CD14-positive monocyte (primary cell): Measurements from ENCODE around the gene GPR27. TPM values are rescaled to one million over a fixed set of nuclear protein-coding genes. Genes with fewer than 3 reads are reported as not detected.

Experiments used
- DNase-seq, 3 donors: peaks; one replicate each; pipeline ENCODE4 v3.0.0-alpha.2; 2011 to 2022
- H2AFZ ChIP-seq: 2 replicates; pipeline ENCODE4 v1.6.0; 2012; ENCODE audit warnings: mild to moderate bottlenecking, low read depth, low read length, inconsistent platforms; ENCODE audit not compliant: insufficient read depth, poor library complexity, severe bottlenecking
- H3K27ac ChIP-seq, 2 donors: 1 replicate in 1 of 2; 2 replicates in 1 of 2; pipeline ENCODE4 v1.5.1; 2012 to 2013; ENCODE audit warnings: low read length in 2 of 2, control low read depth in 1 of 2, inconsistent platforms in 1 of 2, low read depth in 1 of 2, mild to moderate bottlenecking in 1 of 2
- H3K27me3 ChIP-seq, 2 donors: one replicate each; pipeline versions ENCODE4 v1.6.0 to v1.6.1; 2011 to 2013; ENCODE audit warnings: low read length in 2 of 2; ENCODE audit not compliant: control insufficient read depth in 2 of 2, insufficient read depth in 2 of 2
- H3K36me3 ChIP-seq, 2 donors: replicated peaks in 1 of 2; 1 replicate in 1 of 2; 2 replicates in 1 of 2; pipeline versions ENCODE4 v1.5.1 to v1.6.1; 2012 to 2013; ENCODE audit warnings: low read length in 2 of 2, control low read depth in 1 of 2, inconsistent platforms in 1 of 2, mild to moderate bottlenecking in 1 of 2; ENCODE audit not compliant: insufficient read depth in 2 of 2, control insufficient read depth in 1 of 2
- H3K4me1 ChIP-seq, 2 donors: 1 replicate in 1 of 2; 2 replicates in 1 of 2; pipeline versions ENCODE4 v1.5.1 to v1.6.1; 2012 to 2013; ENCODE audit warnings: low read length in 2 of 2, control low read depth in 1 of 2, inconsistent platforms in 1 of 2, mild to moderate bottlenecking in 1 of 2, moderate library complexity in 1 of 2; ENCODE audit not compliant: insufficient read depth in 2 of 2, control insufficient read depth in 1 of 2
- H3K4me2 ChIP-seq: replicated peaks from 2 replicates; pipeline ENCODE3; 2012; ENCODE audit warnings: low read length, moderate library complexity, mild to moderate bottlenecking; ENCODE audit not compliant: poor library complexity, severe bottlenecking; ENCODE audit errors: extremely low read depth
- H3K4me3 ChIP-seq, 3 experiments: fragments of 200-600 bp in 1 of 3; sonication (generic) in 1 of 3; replicated peaks in 1 of 3; 1 replicate in 2 of 3; 2 replicates in 1 of 3; pipeline ENCODE4 v1.5.1; 2011 to 2013; ENCODE audit warnings: low read length in 3 of 3, mild to moderate bottlenecking in 3 of 3, control low read depth in 2 of 3, low read depth in 2 of 3, inconsistent platforms in 1 of 3, moderate library complexity in 1 of 3
- H3K79me2 ChIP-seq: 2 replicates; pipeline ENCODE4 v1.6.0; 2012; ENCODE audit warnings: mild to moderate bottlenecking, control low read depth, inconsistent platforms, low read length, moderate library complexity; ENCODE audit not compliant: insufficient read depth
- H3K9ac ChIP-seq: 2 replicates; pipeline ENCODE4 v1.6.0; 2017; ENCODE audit warnings: low read length, mild to moderate bottlenecking; ENCODE audit not compliant: insufficient read depth, poor library complexity, severe bottlenecking
- H3K9me3 ChIP-seq, 2 donors: replicated peaks in 1 of 2; 1 replicate in 1 of 2; 2 replicates in 1 of 2; pipeline versions ENCODE4 v1.5.1 to v1.6.1; 2012 to 2013; ENCODE audit warnings: low read length in 2 of 2, control low read depth in 1 of 2; ENCODE audit not compliant: control insufficient read depth in 1 of 2, insufficient read depth in 1 of 2
- H4K20me1 ChIP-seq: 2 replicates; pipeline ENCODE4 v1.6.0; 2012; ENCODE audit warnings: mild to moderate bottlenecking, low read length, control low read depth, moderate library complexity; ENCODE audit not compliant: insufficient read depth
- H3K27ac Mint-ChIP-seq, 7 donors: one replicate each; pipeline ENCODE4 v1.8.0; 2020; ENCODE audit warnings: mild to moderate bottlenecking in 7 of 7, mixed read lengths in 7 of 7, moderate library complexity in 6 of 7, inconsistent platforms in 2 of 7
- H3K27me3 Mint-ChIP-seq, 3 donors: one replicate each; pipeline ENCODE4 v1.8.0; 2021 to 2022; ENCODE audit warnings: low read depth in 3 of 3, mild to moderate bottlenecking in 3 of 3, mixed read lengths in 3 of 3, moderate library complexity in 3 of 3, inconsistent platforms in 1 of 3
- H3K36me3 Mint-ChIP-seq, 2 donors: one replicate each; pipeline ENCODE4 v1.8.0; 2020; ENCODE audit warnings: mixed read lengths in 2 of 2, inconsistent platforms in 1 of 2, mild to moderate bottlenecking in 1 of 2
- H3K4me1 Mint-ChIP-seq: one replicate; pipeline ENCODE4 v1.8.0; 2020; ENCODE audit warnings: mild to moderate bottlenecking, mixed read lengths
- H3K4me3 Mint-ChIP-seq, 2 donors: one replicate each; pipeline ENCODE4 v1.8.0; 2020; ENCODE audit warnings: mild to moderate bottlenecking in 2 of 2, mixed read lengths in 2 of 2, moderate library complexity in 1 of 2
- H3K9me3 Mint-ChIP-seq, 7 donors: one replicate each; pipeline ENCODE4 v1.8.0; 2020 to 2022; ENCODE audit warnings: mixed read lengths in 7 of 7, mild to moderate bottlenecking in 6 of 7, moderate library complexity in 6 of 7, inconsistent platforms in 2 of 7
- WGBS: methylation state at CpG from one replicate; pipeline ENCODE4 v1.1.5; 2013; ENCODE audit warnings: missing lambda C conversion rate; ENCODE audit not compliant: insufficient coverage; 5-methylcytosine and 5-hydroxymethylcytosine counted together
- intact Hi-C, 2 donors: fragments of 100-400 bp; cut with micrococcal nuclease; formaldehyde crosslinking; loops; one replicate each; pipeline versions ENCODE4 v1.15.0 to v1.15.1; 2023
- polyA plus RNA-seq, 3 donors: library from polyadenylated mRNA; depleted of rRNA in 1 of 3; unstranded in 2 of 3; stranded (reverse) in 1 of 3; fragments of 300-500 nt in 2 of 3; fragments of >200 nt in 1 of 3; fragmentation: Illumina TruSeq in 2 of 3; gene quantifications; 1 replicate in 2 of 3; 2 replicates in 1 of 3; pipeline ENCODE4 v1.2.3, GENCODE V29; 2012 to 2021
- TF ChIP-seq, protein P1 (sequence below): fragments of 200-600 bp; IDR thresholded peaks from one replicate; pipeline ENCODE4 v1.8.0; 2022; ENCODE audit warnings: antibody characterized with exemption, mild to moderate bottlenecking

The GPR27 gene
- polyA plus RNA-seq, 3 donors: 5.7 to 19.6 (median 6.6) TPM

- DNase-seq: no peak
- Mint-ChIP-seq H3K36me3 (peaks cover 0 to 3% of the 10 kb centered on the region in 2 donors), H3K9me3 (peaks cover 0 to 7% (median 0%) of the 10 kb centered on the region in 7 donors), H3K4me1 (peaks cover 36% of the 10 kb centered on the region), H3K4me3 (no peak overlapping the region), H3K27me3 (peaks cover 1 to 2% (median 2%) of the 10 kb centered on the region in 3 donors), H3K27ac (no peak overlapping the region)
- H3K27me3 ChIP-seq: no peaks in the 10 kb centered on the region
- 97% methylated on average over 3 of the region's 3 CpGs for WGBS
- TF ChIP-seq, protein P1, sequence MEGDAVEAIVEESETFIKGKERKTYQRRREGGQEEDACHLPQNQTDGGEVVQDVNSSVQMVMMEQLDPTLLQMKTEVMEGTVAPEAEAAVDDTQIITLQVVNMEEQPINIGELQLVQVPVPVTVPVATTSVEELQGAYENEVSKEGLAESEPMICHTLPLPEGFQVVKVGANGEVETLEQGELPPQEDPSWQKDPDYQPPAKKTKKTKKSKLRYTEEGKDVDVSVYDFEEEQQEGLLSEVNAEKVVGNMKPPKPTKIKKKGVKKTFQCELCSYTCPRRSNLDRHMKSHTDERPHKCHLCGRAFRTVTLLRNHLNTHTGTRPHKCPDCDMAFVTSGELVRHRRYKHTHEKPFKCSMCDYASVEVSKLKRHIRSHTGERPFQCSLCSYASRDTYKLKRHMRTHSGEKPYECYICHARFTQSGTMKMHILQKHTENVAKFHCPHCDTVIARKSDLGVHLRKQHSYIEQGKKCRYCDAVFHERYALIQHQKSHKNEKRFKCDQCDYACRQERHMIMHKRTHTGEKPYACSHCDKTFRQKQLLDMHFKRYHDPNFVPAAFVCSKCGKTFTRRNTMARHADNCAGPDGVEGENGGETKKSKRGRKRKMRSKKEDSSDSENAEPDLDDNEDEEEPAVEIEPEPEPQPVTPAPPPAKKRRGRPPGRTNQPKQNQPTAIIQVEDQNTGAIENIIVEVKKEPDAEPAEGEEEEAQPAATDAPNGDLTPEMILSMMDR: no peak
- H3K27ac ChIP-seq: no peak overlapping the region
- H2AFZ ChIP-seq: no peak overlapping the region
- H3K9ac ChIP-seq: no peak overlapping the region
- H3K4me1 ChIP-seq: peaks cover 16 to 27% of the 10 kb centered on the region in 2 donors
- no peaks in the 10 kb centered on the region for H4K20me1 ChIP-seq
- H3K4me3 ChIP-seq: no peak overlapping the region
- H3K79me2 ChIP-seq: no peaks in the 10 kb centered on the region
- intact Hi-C loops: no loop called here
- no peaks in the 10 kb centered on the region for H3K9me3 ChIP-seq
- no peak overlapping the region for H3K4me2 ChIP-seq
- no peaks in the 10 kb centered on the region for H3K36me3 ChIP-seq
Measured at GRCh38 chr3:71803248-71803647, 49.6 kb downstream of the GPR27 start.

GRCh38 chr3:71805199-71805598, 51.5 kb downstream of the GPR27 start:
- Histone ChIP-seq H2AFZ (peak overlapping the region; percentile 76), H3K4me2 (peak overlapping the region; percentile 1), H3K79me2 (no peaks in the 10 kb centered on the region), H4K20me1 (no peaks in the 10 kb centered on the region), H3K36me3 (no peaks in the 10 kb centered on the region), H3K4me3 (peak overlapping the region in 1 of 3 experiments; percentile 36), H3K4me1 (peaks cover 16 to 27% of the 10 kb centered on the region in 2 donors), H3K9ac (no peak overlapping the region), H3K27me3 (no peaks in the 10 kb centered on the region), H3K9me3 (no peaks in the 10 kb centered on the region), H3K27ac (peak overlapping the region; percentile 26 to 89)
- Mint-ChIP-seq H3K9me3 (peaks cover 0 to 7% (median 0%) of the 10 kb centered on the region in 7 donors), H3K36me3 (peaks cover 0 to 3% of the 10 kb centered on the region in 2 donors), H3K4me1 (peaks cover 35% of the 10 kb centered on the region), H3K27me3 (peaks cover 0 to 2% (median 2%) of the 10 kb centered on the region in 3 donors), H3K27ac (peak overlapping the region; percentile 81 to 93 (median 87)), H3K4me3 (no peak overlapping the region)
- TF ChIP-seq, protein P1: no peak
- intact Hi-C loops: loop anchor here in 1 of 2 donors (5.0 kb wide), 1 partner anchor 52 kb away; no protein-coding TSS in a partner anchor
- peak; percentile 63 to 80 (median 65) for DNase-seq
- no CpG with 5 or more reads among the region's 3 CpGs for WGBS
